Stomach (tissue), 9 donors: Measurements from ENCODE around the gene LTB4R. TPM values are rescaled to one million over a fixed set of nuclear protein-coding genes. Genes with fewer than 3 reads are reported as not detected.

ENCODE experiments used
- DNase-seq, 2 donors: peaks; one replicate each; pipeline versions ENCODE4 v3.0.0 to v3.0.0-alpha.2; 2013 to 2019
- H3K27ac ChIP-seq, 5 donors: fragments of 200-600 bp in 4 of 5; sonication (generic) in 4 of 5; one replicate each; pipeline ENCODE4 v1.5.1; 2013 to 2019; ENCODE audit warnings: mild to moderate bottlenecking in 1 of 5, moderate library complexity in 1 of 5
- H3K27me3 ChIP-seq, 3 donors: fragments of 200-600 bp; sonication (generic); one replicate each; pipeline ENCODE4 v1.5.1; 2017 to 2019; ENCODE audit warnings: mixed run types in 1 of 3
- H3K36me3 ChIP-seq, 4 donors: fragments of 200-600 bp; sonication (generic); 1 replicate in 3 of 4; 2 replicates in 1 of 4; pipeline ENCODE4 v1.5.1; 2016 to 2019
- H3K4me1 ChIP-seq, 4 donors: fragments of 200-600 bp; sonication (generic); one replicate each; pipeline ENCODE4 v1.5.1; 2016 to 2019
- H3K4me3 ChIP-seq, 4 donors: fragments of 200-600 bp; sonication (generic) in 3 of 4; one replicate each; pipeline ENCODE4 v1.5.1; 2016 to 2019; ENCODE audit warnings: mild to moderate bottlenecking in 1 of 4
- H3K9me3 ChIP-seq, 4 donors: fragments of 200-600 bp; sonication (generic); one replicate each; pipeline ENCODE4 v1.5.1; 2016 to 2019
- EP300 ChIP-seq: sonication (generic); formaldehyde crosslinking; IDR thresholded peaks from one replicate; pipeline ENCODE4 v1.6.1; 2017; ENCODE audit warnings: antibody characterized with exemption
- POLR2A ChIP-seq, 4 donors: fragments of 450-650 bp; IDR thresholded peaks; one replicate each; pipeline ENCODE4 v1.6.1; 2016; ENCODE audit warnings: antibody characterized with exemption in 4 of 4, control low read depth in 2 of 4, mild to moderate bottlenecking in 1 of 4, moderate library complexity in 1 of 4
- POLR2AphosphoS5 ChIP-seq, 3 donors: sonication (generic); formaldehyde crosslinking; IDR thresholded peaks; one replicate each; pipeline ENCODE4 v1.6.1; 2016; ENCODE audit warnings: antibody characterized with exemption in 3 of 3
- WGBS, 5 donors: extraction: QIAGEN DNeasy Blood & Tissue Kit in 3 of 5; methylation state at CpG; one replicate each; pipeline versions ENCODE4 v1.1.5 to v1.1.7; 2013 to 2018; 5-methylcytosine and 5-hydroxymethylcytosine counted together
- intact Hi-C: fragments of 100-400 bp; cut with DNase I; formaldehyde crosslinking; loops from one replicate; pipeline ENCODE4 v1.15.1; 2023; ENCODE audit warnings: low total_unique reads
- polyA plus RNA-seq, 3 donors: library from polyadenylated mRNA; stranded (reverse); fragments of 200-250 nt; gene quantifications; one replicate each; pipeline ENCODE4 v1.2.3, GENCODE V29; 2013
- total RNA-seq, 5 donors: library from RNA; depleted of rRNA; stranded (reverse); fragments of >200 nt; gene quantifications; one replicate each; pipeline versions ENCODE4 v1.1.0 to v1.2.3, GENCODE V29; 2014 to 2016
- TF ChIP-seq, protein P1 (sequence below), 7 experiments: fragments of 450-650 bp in 4 of 7; fragments of 200-600 bp in 3 of 7; sonication (generic) in 3 of 7; IDR thresholded peaks; one replicate each; pipeline ENCODE4 v1.5.1; 2016 to 2019; ENCODE audit warnings: antibody characterized with exemption in 7 of 7, control low read depth in 2 of 7, mild to moderate bottlenecking in 1 of 7
- donor health status: healthy with polysubstance abuse.
- donor health status: Bipolar disorder and iron deficiency.
- donor health status: healthy.

LTB4R gene
- total and polyA plus RNA-seq, 8 donors: 1.4 to 92.8 (median 21.6) TPM; not detected in 1

DNA sequence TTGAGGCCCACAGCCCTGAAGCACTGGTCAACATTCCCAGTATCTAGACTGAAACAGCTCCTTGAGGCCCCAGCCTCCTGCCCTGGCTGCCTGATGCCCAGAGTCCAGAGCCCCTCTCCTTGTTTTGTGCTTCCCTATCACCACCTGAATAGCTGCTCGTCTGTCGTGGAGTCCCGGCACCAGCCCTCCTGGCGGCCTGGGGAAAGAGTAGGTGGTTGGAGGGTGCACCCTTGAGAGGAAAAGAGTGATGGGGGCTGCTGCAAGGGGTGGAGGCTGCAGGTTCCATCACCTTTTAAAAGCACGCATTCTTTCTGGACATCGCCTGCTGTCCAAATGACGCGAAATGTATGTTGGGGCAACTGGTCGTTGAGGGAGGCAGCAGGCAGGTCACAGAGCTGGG, 43.1 kb upstream of the LTB4R start:
- Histone ChIP-seq H3K4me3 (no peak overlapping the region), H3K4me1 (peaks cover 3 to 26% (median 15%) of the 10 kb centered on the region in 4 donors), H3K27ac (no peak overlapping the region), H3K9me3 (no peaks in the 10 kb centered on the region), H3K27me3 (no peaks in the 10 kb centered on the region), H3K36me3 (peaks cover 30 to 65% (median 56%) of the 10 kb centered on the region in 4 donors)
- intact Hi-C loops: no loop called here
- 89 to 96% (median 94%) methylated on average over 9 of the region's 9 CpGs for WGBS, 5 donors
- TF ChIP-seq, protein P1, sequence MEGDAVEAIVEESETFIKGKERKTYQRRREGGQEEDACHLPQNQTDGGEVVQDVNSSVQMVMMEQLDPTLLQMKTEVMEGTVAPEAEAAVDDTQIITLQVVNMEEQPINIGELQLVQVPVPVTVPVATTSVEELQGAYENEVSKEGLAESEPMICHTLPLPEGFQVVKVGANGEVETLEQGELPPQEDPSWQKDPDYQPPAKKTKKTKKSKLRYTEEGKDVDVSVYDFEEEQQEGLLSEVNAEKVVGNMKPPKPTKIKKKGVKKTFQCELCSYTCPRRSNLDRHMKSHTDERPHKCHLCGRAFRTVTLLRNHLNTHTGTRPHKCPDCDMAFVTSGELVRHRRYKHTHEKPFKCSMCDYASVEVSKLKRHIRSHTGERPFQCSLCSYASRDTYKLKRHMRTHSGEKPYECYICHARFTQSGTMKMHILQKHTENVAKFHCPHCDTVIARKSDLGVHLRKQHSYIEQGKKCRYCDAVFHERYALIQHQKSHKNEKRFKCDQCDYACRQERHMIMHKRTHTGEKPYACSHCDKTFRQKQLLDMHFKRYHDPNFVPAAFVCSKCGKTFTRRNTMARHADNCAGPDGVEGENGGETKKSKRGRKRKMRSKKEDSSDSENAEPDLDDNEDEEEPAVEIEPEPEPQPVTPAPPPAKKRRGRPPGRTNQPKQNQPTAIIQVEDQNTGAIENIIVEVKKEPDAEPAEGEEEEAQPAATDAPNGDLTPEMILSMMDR (IDR thresholded peaks at IDR 0.05): no peak
- TF ChIP-seq EP300 (no peak), POLR2A (IDR thresholded peaks at IDR 0.05) (no peak), POLR2AphosphoS5 (IDR thresholded peaks at IDR 0.05) (no peak)
- no peak for DNase-seq

DNA sequence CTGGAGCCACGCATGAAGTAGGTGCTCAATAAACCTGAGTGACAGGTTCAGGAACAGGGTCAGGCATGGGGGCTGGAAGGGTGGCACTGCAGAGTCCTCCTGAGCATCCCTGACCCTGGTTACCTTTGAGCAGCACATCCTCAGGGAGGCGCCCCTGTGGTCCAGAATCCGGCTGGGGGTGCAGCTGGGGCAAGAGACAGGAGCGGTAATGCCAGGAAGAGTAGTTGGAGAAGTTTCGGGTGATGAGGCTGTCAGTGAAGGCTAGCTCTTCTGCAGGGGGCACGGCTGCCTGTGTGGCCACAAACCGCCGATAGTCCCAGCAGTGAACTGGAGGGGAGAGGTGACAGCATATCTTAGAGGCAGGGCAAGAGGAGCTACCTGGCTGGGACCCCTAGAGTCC, 41.9 kb upstream of the LTB4R start:
- TF ChIP-seq, protein P1 (IDR thresholded peaks at IDR 0.05): no peak
- TF ChIP-seq EP300 (no peak), POLR2AphosphoS5 (IDR thresholded peaks at IDR 0.05) (no peak), POLR2A (IDR thresholded peaks at IDR 0.05) (no peak)
- Histone ChIP-seq H3K27ac (no peak overlapping the region), H3K27me3 (no peaks in the 10 kb centered on the region), H3K9me3 (no peaks in the 10 kb centered on the region), H3K36me3 (peaks cover 30 to 57% (median 55%) of the 10 kb centered on the region in 4 donors), H3K4me1 (peaks cover 9 to 37% (median 25%) of the 10 kb centered on the region in 4 donors), H3K4me3 (no peak overlapping the region)
- intact Hi-C loops: no loop called here
- WGBS, 5 donors: 94 to 98% (median 96%) methylated on average over 6 to 8 of the region's 8 CpGs
- DNase-seq: no peak

DNA sequence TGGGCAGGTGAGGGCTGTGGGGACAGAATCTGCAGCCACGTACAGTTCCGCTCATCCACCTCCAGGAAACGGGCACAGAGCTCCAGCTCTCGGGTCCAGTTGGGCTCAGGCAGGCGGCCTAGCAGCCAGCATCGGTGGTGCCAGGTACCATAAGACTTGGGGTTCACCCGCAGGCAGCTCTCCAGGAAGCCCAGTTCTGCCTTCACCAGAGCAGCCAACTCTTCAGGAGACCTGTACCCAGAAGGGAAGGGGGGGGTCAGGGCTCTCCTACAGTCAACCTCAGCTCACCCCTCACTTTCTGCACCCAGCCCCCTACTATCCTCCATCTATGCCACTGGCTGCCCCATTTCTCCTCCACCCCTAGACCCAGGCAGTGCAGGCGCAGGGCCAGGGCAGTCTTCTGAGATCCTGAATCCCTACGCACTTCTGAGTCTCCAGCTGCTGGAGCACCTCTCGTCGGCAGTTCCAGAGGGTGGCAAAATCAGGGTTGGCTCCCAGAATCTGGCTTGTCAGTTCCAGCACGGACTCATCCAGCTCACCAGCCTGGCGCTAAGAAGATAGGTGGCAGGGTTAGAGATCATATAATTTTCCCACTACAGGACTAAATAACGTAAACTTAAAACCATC, 41.3 kb upstream of the LTB4R start:
- intact Hi-C loops: no loop called here
- Histone ChIP-seq H3K4me1 (peaks cover 9 to 44% (median 26%) of the 10 kb centered on the region in 4 donors), H3K36me3 (peaks cover 30 to 51% (median 50%) of the 10 kb centered on the region in 4 donors), H3K4me3 (peak overlapping the region in 1 of 4 donors; percentile 71), H3K27ac (peak overlapping the region in 1 of 5 donors; percentile 94), H3K9me3 (no peaks in the 10 kb centered on the region), H3K27me3 (no peaks in the 10 kb centered on the region)
- WGBS, 5 donors: 94 to 97% (median 95%) methylated on average over 9 to 14 of the region's 14 CpGs
- no peak for DNase-seq
- TF ChIP-seq, protein P1 (IDR thresholded peaks at IDR 0.05): no peak
- TF ChIP-seq POLR2A (IDR thresholded peaks at IDR 0.05): no peak

DNA sequence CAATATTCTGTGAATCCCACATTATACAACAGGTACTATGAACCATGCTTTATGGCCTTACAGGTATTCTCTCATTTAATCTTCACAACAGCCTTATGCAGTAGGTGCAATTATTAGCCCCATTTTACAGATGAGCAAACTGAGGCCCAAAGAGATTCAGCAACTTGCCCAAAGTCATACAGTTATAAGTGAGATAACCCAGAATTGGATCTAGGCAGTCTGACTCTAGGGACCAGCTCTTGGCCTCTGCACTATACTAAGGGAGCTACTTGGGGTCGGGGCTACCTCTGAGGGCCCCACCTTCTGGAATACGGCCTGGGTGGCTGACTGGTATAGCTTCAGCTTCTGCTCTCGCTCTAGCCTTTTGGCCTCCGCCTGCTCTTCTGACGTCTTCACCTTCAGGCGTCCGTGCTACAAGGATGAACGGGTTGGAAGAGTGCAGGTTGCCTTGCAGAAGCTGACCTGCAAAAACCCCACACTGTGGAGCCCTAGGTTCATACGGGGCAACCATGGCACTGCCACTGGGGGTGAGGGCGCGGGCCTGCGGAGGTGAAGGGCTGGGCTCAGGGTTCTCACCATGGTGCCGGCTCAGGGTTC, 40.7 kb upstream of the LTB4R start:
- peak in 1 of 2 donors; percentile 25 for DNase-seq
- Histone ChIP-seq H3K27me3 (no peaks in the 10 kb centered on the region), H3K4me1 (peaks cover 9 to 50% (median 26%) of the 10 kb centered on the region in 4 donors), H3K4me3 (peak overlapping the region; percentile 60 to 99 (median 77)), H3K27ac (peak overlapping the region; percentile 91 to 99 (median 98)), H3K9me3 (no peaks in the 10 kb centered on the region), H3K36me3 (peaks cover 30 to 45% (median 44%) of the 10 kb centered on the region in 4 donors)
- intact Hi-C loops: no loop called here
- WGBS, 5 donors: 7 to 20% (median 11%) methylated on average over 6 to 13 of the region's 13 CpGs
- TF ChIP-seq EP300: no peak
- TF ChIP-seq, protein P1 (IDR thresholded peaks at IDR 0.05): no peak
- TF ChIP-seq POLR2AphosphoS5 (IDR thresholded peaks at IDR 0.05): no peak
- TF ChIP-seq POLR2A (IDR thresholded peaks at IDR 0.05): no peak
